Stomach smooth muscle (tissue), 2 donors: Measurements from ENCODE around the gene KLHL34.

Source experiments
- H3K27ac ChIP-seq: one replicate; pipeline ENCODE4 v1.7.0; 2013; ENCODE audit warnings: mild to moderate bottlenecking, low read length, inconsistent platforms
- H3K27me3 ChIP-seq, 2 donors: one replicate each; pipeline ENCODE4 v1.7.0; 2013; ENCODE audit warnings: low read length in 2 of 2; ENCODE audit not compliant: insufficient read depth in 2 of 2, control insufficient read depth in 1 of 2
- H3K36me3 ChIP-seq, 2 donors: one replicate each; pipeline ENCODE4 v1.7.0; 2013; ENCODE audit warnings: low read length in 2 of 2; ENCODE audit not compliant: control insufficient read depth in 2 of 2, insufficient read depth in 2 of 2
- H3K4me1 ChIP-seq: one replicate; pipeline ENCODE4 v1.7.0; 2013; ENCODE audit warnings: low read length; ENCODE audit not compliant: control insufficient read depth, insufficient read depth
- H3K4me3 ChIP-seq, 2 donors: one replicate each; pipeline ENCODE4 v1.7.0; 2013; ENCODE audit warnings: low read length in 2 of 2
- H3K9ac ChIP-seq, 2 donors: one replicate each; pipeline ENCODE4 v1.7.0; 2013; ENCODE audit warnings: low read length in 2 of 2, mild to moderate bottlenecking in 1 of 2
- H3K9me3 ChIP-seq, 2 donors: one replicate each; pipeline ENCODE4 v1.7.0; 2013; ENCODE audit warnings: low read length in 2 of 2; ENCODE audit not compliant: control insufficient read depth in 2 of 2
- donor health status: healthy.
- donor health status: Pancreatic carcinoma.

The KLHL34 gene

GRCh38 chrX:21658152-21658737 is at the start of gene KLHL34:
KLHL34 (minus strand) TSS chrX:21658330; CDS start chrX:21657788, 542 bp downstream.
- H3K36me3 ChIP-seq, result no peaks in the 10 kb centered on the region
- peaks cover 5% of the 10 kb centered on the region for H3K4me1 ChIP-seq
- H3K27me3 ChIP-seq, result peaks cover 0 to 21% of the 10 kb centered on the region in 2 donors
- H3K4me3 ChIP-seq, result peak within 1 kb of the TSS; percentile 19 to 49
- H3K27ac ChIP-seq, result no peak within 1 kb of the TSS
- H3K9me3 ChIP-seq, result no peaks in the 10 kb centered on the region
- peak within 1 kb of the TSS in 1 of 2 donors; percentile 38 for H3K9ac ChIP-seq

GRCh38 chrX:21705225-21705624 is 47.1 kb upstream of the KLHL34 start:
- H3K27ac ChIP-seq, result no peak overlapping the region
- no peak overlapping the region for H3K4me3 ChIP-seq
- peaks cover 0 to 2% of the 10 kb centered on the region in 2 donors for H3K27me3 ChIP-seq
- no peaks in the 10 kb centered on the region for H3K4me1 ChIP-seq
- no peaks in the 10 kb centered on the region for H3K36me3 ChIP-seq
- no peak overlapping the region for H3K9ac ChIP-seq
- no peaks in the 10 kb centered on the region for H3K9me3 ChIP-seq

GRCh38 chrX:21702725-21703124 is 44.6 kb upstream of the KLHL34 start:
- H3K4me1 ChIP-seq, result no peaks in the 10 kb centered on the region
- H3K27ac ChIP-seq, result no peak overlapping the region
- no peak overlapping the region for H3K9ac ChIP-seq
- H3K9me3 ChIP-seq, result no peaks in the 10 kb centered on the region
- H3K27me3 ChIP-seq, result peaks cover 0 to 2% of the 10 kb centered on the region in 2 donors
- no peaks in the 10 kb centered on the region for H3K36me3 ChIP-seq
- H3K4me3 ChIP-seq, result no peak overlapping the region

- Histone ChIP-seq H3K9me3 (no peaks in the 10 kb centered on the region), H3K36me3 (no peaks in the 10 kb centered on the region), H3K4me1 (no peaks in the 10 kb centered on the region), H3K27me3 (peaks cover 0 to 2% of the 10 kb centered on the region in 2 donors), H3K4me3 (no peak overlapping the region), H3K9ac (no peak overlapping the region), H3K27ac (no peak overlapping the region)
Measured at GRCh38 chrX:21700967-21701366, 42.8 kb upstream of the KLHL34 start.

- Histone ChIP-seq H3K4me3 (no peak overlapping the region), H3K9me3 (no peaks in the 10 kb centered on the region)
Measured at GRCh38 chrX:21700275-21700674, 42.1 kb upstream of the KLHL34 start.

GRCh38 chrX:21699136-21699535 is 41.0 kb upstream of the KLHL34 start:
- no peak overlapping the region for H3K4me3 ChIP-seq
- H3K9ac ChIP-seq, result no peak overlapping the region
- peaks cover 0 to 2% of the 10 kb centered on the region in 2 donors for H3K27me3 ChIP-seq
- no peak overlapping the region for H3K27ac ChIP-seq
- no peaks in the 10 kb centered on the region for H3K9me3 ChIP-seq
- no peaks in the 10 kb centered on the region for H3K36me3 ChIP-seq
- no peaks in the 10 kb centered on the region for H3K4me1 ChIP-seq

More at GRCh38 chrX:21700275-21700674, 42.1 kb upstream of the KLHL34 start:
- H3K36me3 ChIP-seq, result no peaks in the 10 kb centered on the region
- no peaks in the 10 kb centered on the region for H3K4me1 ChIP-seq
- peaks cover 0 to 2% of the 10 kb centered on the region in 2 donors for H3K27me3 ChIP-seq
- H3K9ac ChIP-seq, result no peak overlapping the region
- no peak overlapping the region for H3K27ac ChIP-seq

- no peaks in the 10 kb centered on the region for H3K9me3 ChIP-seq
- H3K9ac ChIP-seq, result no peak overlapping the region
- no peaks in the 10 kb centered on the region for H3K4me1 ChIP-seq
- no peaks in the 10 kb centered on the region for H3K36me3 ChIP-seq
- no peak overlapping the region for H3K27ac ChIP-seq
- peaks cover 0 to 2% of the 10 kb centered on the region in 2 donors for H3K27me3 ChIP-seq
- H3K4me3 ChIP-seq, result no peak overlapping the region
Measured at GRCh38 chrX:21698272-21698671, 40.1 kb upstream of the KLHL34 start.

- Histone ChIP-seq H3K36me3 (no peaks in the 10 kb centered on the region), H3K4me1 (no peaks in the 10 kb centered on the region), H3K9me3 (no peaks in the 10 kb centered on the region), H3K27ac (no peak overlapping the region), H3K9ac (no peak overlapping the region), H3K27me3 (no peaks in the 10 kb centered on the region), H3K4me3 (no peak overlapping the region)
Measured at GRCh38 chrX:21691512-21692018, 33.4 kb upstream of the KLHL34 start.

GRCh38 chrX:21683941-21684340 is 25.8 kb upstream of the KLHL34 start:
- Histone ChIP-seq H3K4me1 (no peaks in the 10 kb centered on the region), H3K36me3 (no peaks in the 10 kb centered on the region), H3K27ac (no peak overlapping the region), H3K27me3 (peaks cover 0 to 4% of the 10 kb centered on the region in 2 donors), H3K4me3 (no peak overlapping the region), H3K9ac (no peak overlapping the region), H3K9me3 (peaks cover 0 to 3% of the 10 kb centered on the region in 2 donors)

GRCh38 chrX:21678048-21678612 is 20.0 kb upstream of the KLHL34 start:
- H3K27ac ChIP-seq, result no peak overlapping the region
- peaks cover 0 to 2% of the 10 kb centered on the region in 2 donors for H3K27me3 ChIP-seq
- H3K9me3 ChIP-seq, result no peaks in the 10 kb centered on the region
- no peak overlapping the region for H3K4me3 ChIP-seq
- no peak overlapping the region for H3K9ac ChIP-seq
- H3K36me3 ChIP-seq, result no peaks in the 10 kb centered on the region
- H3K4me1 ChIP-seq, result no peaks in the 10 kb centered on the region

- no peak overlapping the region for H3K9ac ChIP-seq
- no peaks in the 10 kb centered on the region for H3K36me3 ChIP-seq
- H3K27ac ChIP-seq, result no peak overlapping the region
- no peaks in the 10 kb centered on the region for H3K4me1 ChIP-seq
- no peaks in the 10 kb centered on the region for H3K9me3 ChIP-seq
- no peak overlapping the region for H3K4me3 ChIP-seq
- H3K27me3 ChIP-seq, result peaks cover 0 to 2% of the 10 kb centered on the region in 2 donors
Measured at GRCh38 chrX:21675931-21676330, 17.8 kb upstream of the KLHL34 start.
